ENCODE results near the gene PTPN5. TPM values are rescaled to one million over a fixed set of nuclear protein-coding genes. Genes with fewer than 3 reads are reported as not detected.

The PTPN5 gene
- polyA plus RNA-seq, 12 donors, result 0.14 to 8.1 (median 0.27) TPM; not detected in 2

DNA sequence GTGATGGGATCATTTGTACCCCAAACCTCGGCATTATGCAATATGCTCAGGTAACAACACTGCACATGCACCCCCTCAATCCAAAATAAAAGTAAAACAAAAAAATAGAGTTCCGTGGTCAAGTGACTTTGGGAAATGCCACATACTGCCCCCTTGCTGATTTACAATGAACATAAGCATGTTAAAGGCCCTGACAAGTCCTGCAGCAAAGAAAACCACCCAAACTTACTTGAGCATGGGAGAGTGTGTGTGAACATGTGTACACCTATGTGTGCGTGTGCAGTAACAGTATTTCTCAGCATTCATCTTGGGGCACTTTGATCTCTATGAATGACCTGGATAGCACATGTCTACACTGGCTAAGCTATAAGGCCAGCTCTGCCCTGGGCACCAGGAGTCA lies 49.8 kb downstream of the PTPN5 start:
- no peak for DNase-seq

DNA sequence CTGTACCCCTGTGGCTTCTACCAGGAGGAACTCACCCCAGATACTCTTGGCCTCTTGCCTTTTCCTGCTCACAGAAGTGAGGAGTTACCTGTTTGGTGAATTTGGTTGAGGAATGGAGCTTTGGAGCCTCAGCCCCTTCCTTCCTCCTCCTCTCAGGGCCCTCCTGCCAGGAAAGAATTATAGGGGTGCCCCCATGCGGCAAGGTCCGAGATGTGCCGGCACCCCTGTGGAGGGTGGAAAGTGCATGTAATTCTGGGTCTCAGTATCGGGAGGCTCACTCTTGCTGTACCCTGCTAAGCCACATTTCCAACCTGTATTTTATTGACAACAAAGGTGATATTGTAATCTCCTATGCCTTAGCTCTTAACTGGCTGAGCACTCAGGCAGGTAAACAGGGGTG lies 51.9 kb downstream of the PTPN5 start:
- DNase-seq, result no peak

DNA sequence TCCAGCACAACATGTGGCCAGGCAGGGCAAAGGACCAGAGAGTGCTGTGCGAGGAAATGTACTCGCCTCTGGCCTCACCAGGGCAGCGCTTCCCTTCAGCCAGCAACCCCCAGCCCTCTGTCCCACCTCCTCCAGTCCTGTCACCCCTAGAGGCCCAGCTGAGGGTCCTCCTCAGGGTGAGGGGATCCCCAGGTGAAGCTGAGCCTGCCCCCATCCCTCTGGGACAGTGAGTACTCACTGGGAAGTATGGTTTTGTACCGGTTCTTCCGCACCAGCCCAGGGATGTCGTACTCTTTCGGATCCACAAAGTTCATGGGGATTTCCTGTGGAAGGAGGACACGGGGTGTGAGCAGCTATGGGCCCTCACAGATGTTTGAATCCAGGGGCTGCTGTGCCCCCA lies 54.0 kb downstream of the PTPN5 start:
- DNase-seq, result no peak

DNA sequence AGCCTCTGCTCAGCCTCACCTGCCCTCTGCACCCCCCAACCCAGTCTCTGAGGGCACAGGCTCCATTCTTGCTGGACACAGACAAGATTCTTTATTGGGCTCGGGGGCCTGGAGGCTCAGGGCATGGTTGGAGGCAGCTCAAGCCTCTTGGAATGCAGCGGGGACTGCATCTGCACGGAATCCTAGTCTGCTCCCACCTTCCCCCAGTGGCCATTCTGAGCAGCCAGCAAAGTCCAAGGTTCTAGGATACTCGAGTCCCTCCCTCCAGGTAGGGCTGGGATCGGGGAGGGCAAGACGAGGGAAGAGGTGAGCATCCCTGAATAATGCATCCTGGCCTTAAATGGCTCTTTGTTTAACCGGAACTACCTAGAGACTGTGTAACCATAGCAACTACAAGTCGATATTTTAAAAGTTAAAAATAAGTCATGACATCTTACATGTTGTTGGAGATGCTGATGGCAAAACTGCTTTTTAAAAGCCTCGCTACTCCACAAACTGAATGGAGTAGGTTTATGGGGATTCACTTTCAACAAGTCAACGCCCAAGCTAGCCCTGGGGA lies 54.9 kb downstream of the PTPN5 start:
- DNase-seq, result no peak

DNA sequence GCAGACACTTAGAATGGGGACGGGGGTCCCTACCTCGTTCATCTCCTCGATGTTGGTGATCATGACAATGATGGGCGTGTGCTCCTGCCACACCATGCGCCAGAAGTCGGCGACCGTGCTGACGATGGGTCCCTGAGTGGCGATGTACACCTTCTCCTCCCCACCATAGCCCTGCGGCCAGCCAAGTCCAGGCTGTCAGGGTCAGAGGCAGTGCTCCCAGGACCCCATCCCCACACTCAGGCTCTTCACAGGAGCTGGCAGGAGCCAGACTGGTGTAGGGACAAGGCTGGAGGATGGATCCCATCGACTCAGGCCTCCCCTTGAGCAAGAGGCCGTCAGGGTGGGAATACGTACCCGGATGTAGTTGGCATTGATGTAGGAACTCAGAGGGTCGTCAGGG lies 58.4 kb downstream of the PTPN5 start:
- DNase-seq, result no peak

DNA sequence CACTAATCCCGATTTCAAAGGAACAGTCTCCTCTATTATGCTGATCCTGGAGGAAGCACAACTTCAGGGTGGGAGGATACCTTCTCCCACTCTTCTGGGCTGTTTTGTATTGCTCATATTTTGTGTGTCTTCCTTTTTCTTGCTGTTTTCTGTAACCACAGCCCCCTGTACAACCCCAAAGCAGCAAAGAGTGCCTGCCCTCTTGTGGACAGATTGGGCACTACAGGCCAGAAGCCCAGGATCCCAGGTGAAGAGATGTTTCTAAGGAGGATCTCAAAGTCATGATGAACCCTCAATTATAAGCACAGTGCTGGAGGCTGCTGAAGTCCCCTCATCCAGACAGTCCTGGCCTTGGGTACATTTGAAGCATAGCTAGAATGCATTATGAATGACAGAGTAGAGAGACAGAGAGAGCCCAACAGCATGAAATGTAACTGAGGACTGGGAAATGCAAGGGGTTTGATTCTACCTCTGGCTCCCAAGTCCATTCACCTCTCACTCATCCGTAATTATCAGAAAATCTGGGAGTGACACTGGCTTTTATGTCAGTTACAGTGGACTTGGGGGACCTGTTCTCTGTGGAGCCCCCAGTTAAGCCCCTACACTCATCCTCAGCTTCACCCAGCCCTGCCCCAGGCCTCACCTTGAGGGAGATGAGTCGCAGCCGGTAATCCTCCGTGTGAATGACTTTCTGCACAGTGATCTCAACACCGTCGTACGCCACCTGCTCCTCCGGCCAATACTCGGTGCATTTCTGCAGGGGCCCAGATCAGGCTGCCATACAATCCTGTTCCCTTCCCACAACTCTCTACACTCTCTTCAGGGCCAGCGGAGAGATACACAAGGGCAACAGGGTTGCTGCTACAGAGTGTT lies 59.4 kb downstream of the PTPN5 start:
- DNase-seq, result peak; percentile 64

DNA sequence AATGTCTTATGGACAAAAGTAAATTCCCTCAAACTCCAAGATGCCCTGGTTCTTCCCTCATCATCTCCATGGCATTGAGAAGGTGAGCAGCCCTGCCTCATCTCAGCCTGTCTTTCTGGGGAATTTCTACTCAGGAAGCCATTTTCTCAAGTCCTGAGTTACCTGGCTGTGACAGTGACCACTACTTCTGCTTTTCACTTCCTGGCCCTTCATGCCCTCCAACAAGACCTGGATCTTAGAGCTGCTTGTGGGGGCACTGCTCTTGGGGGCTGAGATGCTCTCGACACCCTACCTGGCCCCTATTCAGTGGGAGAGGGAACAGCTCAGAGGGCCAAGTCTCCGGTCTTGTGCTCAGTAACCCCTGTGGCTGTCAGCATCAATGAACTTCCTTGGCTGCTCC lies 60.2 kb downstream of the PTPN5 start:
- DNase-seq, result no peak

DNA sequence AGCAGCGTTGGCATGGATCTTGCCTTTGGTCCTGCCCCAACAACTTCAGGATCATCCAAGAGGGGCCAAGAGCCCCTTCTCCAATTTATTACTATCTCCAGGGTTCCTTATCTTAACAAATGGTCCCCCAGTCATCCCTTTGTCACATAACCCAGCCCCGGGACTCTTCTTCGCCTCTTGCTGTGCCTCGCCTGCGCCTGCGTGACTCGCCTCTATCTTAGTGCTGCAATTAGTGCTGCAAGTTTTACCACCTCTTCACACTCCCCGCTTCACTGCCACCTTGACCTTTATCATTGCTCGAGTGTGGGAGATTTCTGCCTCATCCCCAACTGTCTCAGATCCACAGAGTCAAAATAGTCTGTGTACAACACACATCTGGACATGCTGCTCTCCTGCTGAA lies 61.6 kb downstream of the PTPN5 start:
- no peak for DNase-seq

DNA sequence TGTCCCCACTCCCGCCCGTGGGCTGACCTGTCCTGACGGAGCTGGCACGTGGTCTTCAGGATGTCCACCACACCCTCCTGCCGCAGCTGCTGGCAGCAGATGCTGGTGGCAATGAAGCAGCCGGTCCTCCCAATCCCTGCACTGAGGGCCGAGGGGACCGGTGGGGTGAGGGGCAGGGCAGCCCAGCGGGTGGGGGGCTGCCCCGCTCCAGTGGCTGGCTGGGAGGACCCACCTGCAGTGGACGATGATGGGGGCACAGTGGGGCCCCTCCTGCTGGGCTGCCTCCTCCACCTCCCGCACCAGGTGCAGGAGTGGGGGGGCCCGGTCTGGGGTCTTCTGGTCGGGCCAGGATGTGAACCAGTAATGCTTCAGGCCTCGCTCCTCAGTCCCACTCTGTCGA lies 62.2 kb downstream of the PTPN5 start:
- no peak for DNase-seq

DNA sequence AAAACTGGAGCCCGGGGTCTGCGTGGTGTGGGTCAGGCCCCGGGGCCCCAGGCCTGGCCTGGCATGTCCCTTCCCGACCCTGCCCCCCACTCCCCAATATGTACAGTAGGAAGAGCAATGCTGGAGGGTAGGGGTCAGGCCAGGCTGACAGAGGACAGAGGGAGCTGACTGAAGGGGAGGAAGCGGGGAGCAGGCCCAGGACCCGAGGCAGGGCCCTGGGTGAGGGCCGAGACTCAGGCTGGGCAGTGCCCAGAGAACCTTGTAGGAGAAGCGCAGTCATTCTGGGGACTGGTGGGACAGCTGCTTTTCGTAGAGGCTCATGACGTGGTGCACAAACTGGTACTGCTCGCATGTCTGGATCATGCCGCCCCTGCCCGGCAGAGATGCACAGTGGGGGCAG lies 62.9 kb downstream of the PTPN5 start:
- DNase-seq, result no peak

DNA sequence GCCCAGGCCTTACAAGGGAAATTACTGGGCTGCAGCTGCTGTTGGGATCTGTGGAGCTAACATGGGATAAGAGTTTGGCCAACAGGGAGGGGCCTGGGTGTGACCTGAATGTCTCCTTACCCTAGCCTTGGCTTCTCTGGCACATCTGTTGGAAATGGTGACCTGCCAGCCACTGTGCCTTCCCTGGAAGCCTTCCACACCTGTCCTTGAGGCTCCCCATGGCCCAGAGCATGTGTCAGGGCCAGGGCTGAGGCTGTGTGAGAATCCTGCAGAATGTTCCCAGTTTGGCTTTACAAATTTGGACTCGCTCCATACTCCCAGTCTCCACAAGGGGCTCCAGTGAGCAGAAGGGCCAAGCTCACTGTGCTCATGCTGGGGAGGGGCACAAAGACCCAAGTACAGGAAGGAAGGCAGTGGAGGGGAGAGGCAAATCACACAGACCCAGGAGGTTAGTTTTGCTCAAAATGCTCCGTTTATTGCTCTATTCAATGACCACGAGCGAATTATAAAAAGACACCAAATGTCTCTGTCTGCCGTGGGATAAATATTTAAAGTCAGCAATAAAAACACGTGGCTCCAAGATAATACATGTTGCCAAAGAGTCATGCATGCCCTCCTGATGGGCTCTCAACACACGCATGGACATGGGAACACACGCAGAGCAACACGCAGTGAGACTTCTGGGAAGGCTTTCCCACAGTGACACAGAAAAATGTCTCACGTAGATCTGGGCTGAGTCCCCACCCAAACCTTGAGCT lies 63.9 kb downstream of the PTPN5 start:
- peak; percentile 51 for DNase-seq

DNA sequence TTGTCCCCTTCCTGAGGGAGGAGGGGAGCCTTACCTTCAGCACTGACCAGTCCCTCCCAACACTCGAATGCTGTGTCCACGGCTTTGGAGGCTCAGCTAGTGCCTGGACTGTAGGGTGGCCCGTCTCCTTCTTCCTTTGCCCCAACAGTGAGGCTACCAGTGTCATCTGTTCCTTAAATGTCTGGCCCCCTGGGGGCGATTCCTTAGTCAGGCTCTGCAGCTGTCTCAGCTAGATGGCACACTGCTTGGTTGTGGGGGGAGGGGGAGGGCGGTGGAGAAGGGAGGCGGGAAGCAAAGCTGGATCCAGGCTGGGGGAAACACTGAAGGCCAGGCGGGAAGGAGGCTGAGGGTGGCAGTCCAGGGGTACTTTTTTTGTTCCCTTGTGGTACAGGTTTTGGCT lies 65.6 kb downstream of the PTPN5 start, which contains the start of gene IGSF22:
TSS of gene IGSF22 (minus strand) at position 149 of the 400 bp plus-strand sequence. CDS start 1,952 bp downstream, outside the sequence.
- no peak for DNase-seq

DNA sequence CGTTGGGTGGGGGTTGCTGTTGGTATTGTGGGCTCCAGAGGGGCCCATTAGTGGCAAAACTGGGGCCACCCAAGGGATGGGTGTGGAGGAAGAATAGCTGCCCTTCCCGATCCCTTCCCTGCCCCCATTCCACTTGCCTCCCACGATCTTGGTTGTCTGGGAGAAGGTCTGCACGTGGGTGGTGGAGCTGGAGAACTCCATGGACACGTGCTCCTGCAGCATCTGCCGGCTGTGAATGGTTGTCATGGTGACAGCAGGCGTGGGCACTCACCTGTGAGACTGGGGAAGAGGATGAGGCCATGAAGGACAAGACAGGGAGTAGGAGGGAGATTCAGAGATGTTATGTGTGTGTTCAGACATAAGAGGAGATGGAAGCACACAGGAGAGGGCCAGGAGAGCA lies 67.6 kb downstream of the PTPN5 start:
- DNase-seq, result no peak

DNA sequence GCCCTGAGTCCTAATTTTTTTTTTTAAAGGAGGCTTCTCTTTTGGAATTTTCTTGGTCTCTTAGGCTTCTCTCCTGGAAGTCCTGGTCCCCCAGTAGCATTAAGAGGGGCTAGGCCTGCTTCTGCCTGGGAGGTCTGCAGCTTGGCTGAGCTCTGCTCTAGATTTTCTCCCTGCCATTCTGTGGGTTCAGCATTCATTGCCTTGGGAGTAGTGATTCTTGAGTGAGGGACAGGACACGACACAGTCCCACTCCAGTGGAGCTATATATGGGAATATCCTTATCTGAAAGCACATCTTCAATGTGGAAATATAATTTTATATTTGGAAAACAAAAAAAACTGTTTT lies 69.3 kb downstream of the PTPN5 start:
- no peak for DNase-seq

DNA sequence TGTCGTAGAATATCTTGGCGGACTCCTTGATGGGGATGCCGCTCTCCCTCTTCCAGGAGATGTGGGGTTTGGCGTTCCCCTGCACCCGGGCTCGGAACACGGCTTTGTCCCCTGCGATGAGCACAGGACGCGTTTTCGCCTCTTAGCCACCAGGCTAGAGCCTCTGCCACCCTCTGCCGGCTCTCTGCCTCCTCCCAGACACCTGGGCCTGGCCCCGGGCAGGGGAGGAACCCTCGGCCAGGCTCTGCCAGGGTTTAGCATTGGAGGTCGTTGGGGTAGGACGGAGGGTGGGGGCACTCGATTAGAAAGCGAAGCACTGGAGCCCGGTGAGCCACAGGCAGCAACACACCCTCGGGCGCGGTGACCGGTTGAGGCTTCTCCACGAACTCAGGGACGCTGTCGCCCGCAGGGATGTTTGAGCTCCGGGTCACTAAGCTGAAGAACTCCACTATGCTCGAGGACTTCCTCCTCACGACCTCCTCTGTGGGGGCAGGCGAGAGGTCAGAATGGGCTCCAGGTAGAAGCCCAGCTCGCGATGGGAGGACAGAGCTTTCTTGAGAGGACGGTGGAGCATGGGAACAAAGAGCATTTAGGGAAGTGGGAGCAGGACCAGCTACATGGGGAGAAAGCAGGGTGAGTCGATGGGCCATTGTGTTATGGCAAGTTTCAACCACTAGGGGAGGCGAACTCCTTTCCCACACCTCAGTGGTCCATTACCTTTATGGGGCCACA lies 69.9 kb downstream of the PTPN5 start:
- DNase-seq, result peak; percentile 40

DNA sequence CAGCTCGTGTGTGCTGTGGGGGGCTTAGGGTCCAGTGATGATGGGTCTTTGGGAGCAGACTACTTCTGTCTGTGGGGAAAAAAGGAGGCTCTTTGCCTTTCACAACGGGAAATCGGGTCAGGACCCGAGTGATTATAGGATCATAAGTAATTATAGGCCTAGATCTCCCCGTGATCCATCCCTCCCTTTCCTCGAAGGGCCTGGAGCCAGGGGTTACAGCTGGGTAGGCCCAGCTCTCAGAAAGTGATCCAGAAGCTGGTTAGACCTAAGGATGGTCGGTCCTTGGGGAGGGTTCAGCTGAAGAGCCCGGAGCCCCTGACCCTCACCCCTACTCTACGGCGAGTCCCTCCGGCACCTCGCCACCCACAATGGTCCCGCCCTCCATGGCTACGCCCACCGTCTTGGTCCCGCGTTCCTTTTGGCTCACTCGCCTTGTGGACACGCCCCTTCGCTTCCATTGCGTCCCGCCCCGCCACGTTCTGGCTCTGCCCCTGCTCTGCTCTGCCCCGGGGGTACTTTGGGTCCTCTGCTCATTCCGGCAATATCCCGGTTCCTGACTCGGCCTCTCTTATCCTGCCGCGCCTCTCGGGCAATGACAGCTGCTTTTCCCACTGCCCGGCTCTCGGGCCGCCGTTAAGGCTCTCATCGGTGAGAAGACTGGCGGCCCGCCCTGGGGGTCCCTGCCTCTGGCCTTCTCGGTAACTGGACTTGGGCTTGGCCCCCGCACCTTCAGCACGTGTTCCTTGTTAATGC lies 70.6 kb downstream of the PTPN5 start:
- peak; percentile 83 for DNase-seq

DNA sequence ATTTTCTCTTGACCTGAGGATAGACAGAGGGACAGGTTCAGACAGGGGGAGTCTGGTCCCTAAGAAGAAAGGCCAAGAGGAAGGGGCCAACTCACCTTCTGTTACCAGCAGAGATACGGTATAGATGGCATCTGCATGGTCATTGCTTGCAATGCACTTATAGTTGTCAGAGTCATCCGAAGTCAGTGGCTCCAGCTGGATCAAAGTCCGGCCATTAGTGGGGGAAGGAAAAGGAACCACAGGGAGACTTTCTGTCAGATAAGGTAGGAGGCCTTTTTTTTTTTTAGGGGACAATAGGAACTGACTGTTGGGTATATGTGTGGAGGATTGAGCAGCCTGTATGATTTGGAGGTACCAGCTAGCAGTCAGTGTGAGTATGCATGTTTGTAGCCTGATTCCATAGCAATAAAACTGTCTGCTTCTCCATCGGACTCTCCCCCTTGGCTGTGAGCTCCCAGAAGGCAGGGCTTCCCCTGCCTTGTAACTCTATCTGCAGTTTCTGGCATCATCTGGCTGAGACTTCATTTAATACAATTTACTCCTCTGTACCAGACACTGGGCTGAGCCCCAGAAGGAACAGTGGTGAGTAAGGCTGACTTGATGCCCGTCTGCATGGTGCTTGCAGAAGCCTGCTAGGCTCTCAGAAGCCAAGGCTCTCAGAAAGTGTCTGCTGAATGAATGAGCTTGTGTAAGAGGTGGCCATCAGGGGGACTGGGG lies 71.3 kb downstream of the PTPN5 start:
- no peak for DNase-seq

DNA sequence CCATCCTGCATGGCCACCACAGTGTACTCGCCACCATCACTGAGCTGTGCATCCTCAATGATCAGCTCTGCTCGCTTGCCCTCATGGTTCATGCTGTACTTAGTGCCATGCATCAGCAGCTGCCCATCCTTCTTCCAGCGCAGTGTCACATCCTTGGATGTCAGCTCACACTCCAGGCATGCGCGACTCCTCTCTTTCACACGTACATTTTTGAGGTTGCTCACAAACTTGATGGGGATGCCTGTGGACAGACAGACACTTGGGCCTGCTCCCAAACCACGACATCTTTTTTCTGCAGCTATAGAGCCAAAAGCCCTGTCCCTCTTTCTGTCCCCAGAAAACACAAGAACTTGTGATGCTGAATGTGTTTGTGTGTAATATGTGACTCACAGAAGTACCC lies 76.1 kb downstream of the PTPN5 start:
- no peak for DNase-seq

DNA sequence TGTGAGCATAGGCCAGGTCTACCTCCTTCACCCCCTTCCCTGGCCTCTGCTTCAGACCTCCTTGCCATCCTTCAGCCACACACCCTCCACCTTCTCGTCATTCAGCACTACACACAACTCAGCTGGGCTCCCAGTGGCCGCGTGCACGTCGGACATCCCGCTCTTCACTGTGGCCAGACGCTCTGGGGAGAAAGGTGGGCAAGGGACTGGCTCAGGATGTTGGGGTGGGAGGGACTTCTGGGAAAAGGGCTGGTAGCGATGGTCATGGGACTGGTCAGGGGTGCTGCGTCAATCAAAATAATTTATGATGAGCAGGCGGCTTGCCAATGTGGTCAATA lies 77.2 kb downstream of the PTPN5 start:
- no peak for DNase-seq

DNA sequence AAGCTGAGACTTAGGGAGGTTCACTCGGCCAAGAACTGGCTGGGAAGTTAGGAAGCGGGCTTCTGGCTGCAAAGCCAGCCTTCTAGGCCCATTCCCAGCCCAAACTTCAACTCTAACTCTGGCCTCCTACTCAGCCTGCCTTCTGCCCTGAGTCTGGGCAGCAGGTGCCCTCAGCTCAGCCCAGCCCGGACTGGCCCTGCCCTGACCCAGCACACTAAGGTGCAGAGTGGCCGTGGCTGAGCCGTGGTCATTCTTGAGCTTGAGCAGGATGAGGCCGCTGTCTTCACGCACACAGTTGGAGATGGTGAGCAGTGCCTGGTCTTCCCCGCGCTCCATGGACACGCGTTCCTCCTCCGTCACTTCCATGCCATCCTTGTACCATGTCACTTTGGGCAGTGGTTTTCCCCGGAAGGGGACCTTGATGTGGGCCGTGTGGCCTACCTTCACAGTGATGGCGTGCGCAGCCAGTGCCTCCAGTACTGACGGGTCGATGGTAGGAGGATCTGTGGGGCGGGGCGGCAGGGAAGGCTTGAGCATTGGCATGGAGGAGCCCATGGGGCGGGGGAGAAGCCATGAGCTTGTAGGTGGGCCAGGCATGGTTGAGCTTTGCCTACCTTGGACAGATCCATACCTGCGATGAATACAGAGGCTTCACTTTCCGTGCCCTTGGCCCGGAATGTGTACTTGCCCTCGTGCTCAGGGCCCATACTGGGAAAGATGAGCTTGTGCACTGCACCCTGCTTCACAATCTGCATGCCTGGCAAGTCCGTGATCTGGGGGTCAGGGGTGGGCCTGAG lies 77.8 kb downstream of the PTPN5 start:
- no peak for DNase-seq
